Stimulated activated naive CD4-positive, alpha-beta T cell (primary cell): Measurements from ENCODE around the gene F2R.

Experiments used
- DNase-seq, 6 experiments: peaks; one replicate each; lab custom pipeline; 2025; lab: John Stamatoyannopoulos, UW

Gene F2R

GRCh38 chr5:76690704-76691466, 25.0 kb upstream of the F2R start:
- no peak for DNase-seq

- DNase-seq = no peak
Measured at GRCh38 chr5:76691467-76692273, 24.3 kb upstream of the F2R start.

GRCh38 chr5:76692274-76692540, 23.7 kb upstream of the F2R start:
- DNase-seq = no peak

GRCh38 chr5:76692651-76693050, 23.3 kb upstream of the F2R start:
- no peak for DNase-seq

- no peak for DNase-seq
Measured at GRCh38 chr5:76693141-76693540, 22.8 kb upstream of the F2R start.

- DNase-seq = no peak
Measured at GRCh38 chr5:76694317-76694716, 21.6 kb upstream of the F2R start.

- no peak for DNase-seq
Measured at GRCh38 chr5:76695346-76695745, 20.6 kb upstream of the F2R start.

GRCh38 chr5:76696251-76696650, 19.7 kb upstream of the F2R start:
- DNase-seq = no peak

- no peak for DNase-seq
Measured at GRCh38 chr5:76697670-76698069, 18.3 kb upstream of the F2R start.

- DNase-seq = no peak
Measured at GRCh38 chr5:76700571-76700970, 15.4 kb upstream of the F2R start.

GRCh38 chr5:76701298-76701697, 14.6 kb upstream of the F2R start:
- no peak for DNase-seq

GRCh38 chr5:76703707-76704106, 12.2 kb upstream of the F2R start:
- no peak for DNase-seq

- no peak for DNase-seq
Measured at GRCh38 chr5:76704131-76704663, 11.7 kb upstream of the F2R start.

GRCh38 chr5:76705574-76705973, 10.4 kb upstream of the F2R start:
- DNase-seq = no peak

GRCh38 chr5:76709762-76710161, 6.2 kb upstream of the F2R start:
- DNase-seq = no peak

GRCh38 chr5:76710991-76711390, 4.9 kb upstream of the F2R start:
- no peak for DNase-seq

- peak in 1 of 6 experiments; percentile 12 for DNase-seq
Measured at GRCh38 chr5:76714751-76715485, 1.0 kb upstream of the F2R start.

GRCh38 chr5:76715486-76715735, 515 bp upstream of the F2R start:
- DNase-seq = peak in 1 of 6 experiments; percentile 10

GRCh38 chr5:76716456-76717157, 681 bp downstream of the F2R start:
- DNase-seq = peak in 1 of 6 experiments; percentile 13

GRCh38 chr5:76717222-76718083, 1.5 kb downstream of the F2R start:
- no peak for DNase-seq

- DNase-seq = no peak
Measured at GRCh38 chr5:76718381-76718832, 2.5 kb downstream of the F2R start.
